K562 (cell line): ENCODE results near the gene GARNL3. TPM values are rescaled to one million over a fixed set of nuclear protein-coding genes. Genes with fewer than 3 reads are reported as not detected.

Experiments used
- ATAC-seq: fragments of 200-7000 bp; cut with Tn5 transposase; 3 replicates; pipeline ENCODE4 v1.9.1; 2020; ENCODE audit warnings: moderate library complexity
- BruUV-seq: library from RNA; stranded (reverse); fragments of 400-500 nt; replicated peaks from 2 replicates; lab custom pipeline; 2021; lab: Mats Ljungman, UMichigan
- CTCF ChIA-PET: fragments of 300-600 bp; formaldehyde crosslinking; extraction: SDS; loops from one replicate; lab custom pipeline; 2021; ENCODE audit warnings: low intra/inter-chr PET ratio; lab: Yijun Ruan, JAX
- POLR2A ChIA-PET: fragments of 300-600, 350-650 bp; sonication (Branson Sonifier 250); formaldehyde crosslinking; extraction: SDS; loops from one replicate; lab custom pipeline; 2021; ENCODE audit warnings: antibody characterized with exemption, inconsistent platforms; lab: Yijun Ruan, JAX
- DNase-seq, 4 experiments: peaks; one replicate each; pipeline versions ENCODE4 v3.0.0 to v3.0.0-alpha.2; 2011 to 2018; ENCODE audit warnings: low spot score in 3 of 4, mixed read lengths in 3 of 4; ENCODE audit errors: extremely low read depth in 1 of 4
- FAIRE-seq: peaks from 2 replicates; lab custom pipeline; 2011; peaks lifted over from hg19 to GRCh38; lab: Jason Lieb, UNC
- H2AFZ ChIP-seq: 2 replicates; pipeline ENCODE4 v1.6.0; 2011; ENCODE audit warnings: low read depth, low read length, control low read depth, inconsistent platforms
- H3K27ac ChIP-seq: fragments of 200-600 bp; 3 replicates; pipeline ENCODE4 v1.8.0; 2011; ENCODE audit warnings: low read depth, mild to moderate bottlenecking, control low read depth, inconsistent platforms, low read length, moderate library complexity, mixed read lengths; ENCODE audit errors: extremely low read depth
- H3K27me3 ChIP-seq, 2 experiments: fragments of 300-600 bp in 1 of 2; 2 replicates in 1 of 2; 3 replicates in 1 of 2; pipeline versions ENCODE4 v1.6.0 to v1.8.0; 2011; ENCODE audit warnings: inconsistent platforms in 2 of 2, low read length in 2 of 2, mild to moderate bottlenecking in 1 of 2, mixed read lengths in 1 of 2, moderate library complexity in 1 of 2; ENCODE audit not compliant: control insufficient read depth in 2 of 2, insufficient read depth in 2 of 2
- H3K36me3 ChIP-seq: fragments of 300-600 bp; 3 replicates; pipeline ENCODE4 v1.8.0; 2011; ENCODE audit warnings: mild to moderate bottlenecking, low read length, inconsistent platforms; ENCODE audit not compliant: control insufficient read depth, insufficient read depth
- H3K4me1 ChIP-seq, 2 experiments: fragments of 200-600 bp in 1 of 2; replicated peaks in 1 of 2; 2 replicates in 1 of 2; 3 replicates in 1 of 2; pipeline versions ENCODE4 v1.5.1 to v1.8.0; 2011; ENCODE audit warnings: inconsistent platforms in 2 of 2, low read length in 2 of 2, mild to moderate bottlenecking in 1 of 2, mixed read lengths in 1 of 2, moderate library complexity in 1 of 2; ENCODE audit not compliant: control insufficient read depth in 2 of 2, insufficient read depth in 2 of 2
- H3K4me2 ChIP-seq: 2 replicates; pipeline ENCODE4 v1.6.1; 2011; ENCODE audit warnings: low read length, control low read depth, inconsistent platforms, mixed read lengths; ENCODE audit not compliant: insufficient read depth
- H3K4me3 ChIP-seq: fragments of 200-600 bp; sonication (generic), shearing (Covaris generic); 2 replicates; pipeline ENCODE4 v1.5.1; 2016; ENCODE audit warnings: control low read depth, inconsistent platforms
- H3K79me2 ChIP-seq: fragments of 200-600 bp; 3 replicates; pipeline ENCODE4 v1.8.0; 2011; ENCODE audit warnings: low read length, inconsistent platforms; ENCODE audit not compliant: control insufficient read depth, insufficient read depth
- H3K9ac ChIP-seq, 2 experiments: 2 replicates each; pipeline versions ENCODE4 v1.6.0 to v1.6.1; 2011; ENCODE audit warnings: low read depth in 2 of 2, low read length in 2 of 2, control low read depth in 1 of 2, inconsistent platforms in 1 of 2, mild to moderate bottlenecking in 1 of 2, mixed read lengths in 1 of 2; ENCODE audit not compliant: insufficient read depth in 1 of 2
- H3K9me1 ChIP-seq: one replicate; pipeline ENCODE4 v1.6.0; 2011; ENCODE audit warnings: inconsistent platforms, mild to moderate bottlenecking, low read length, moderate library complexity; ENCODE audit not compliant: control insufficient read depth, insufficient read depth
- H3K9me3 ChIP-seq: replicated peaks from 2 replicates; pipeline ENCODE4 v1.5.1; 2011; ENCODE audit warnings: low read depth, low read length, inconsistent platforms; ENCODE audit not compliant: control insufficient read depth, insufficient read depth
- H4K20me1 ChIP-seq: replicated peaks from 2 replicates; pipeline ENCODE4 v1.6.1; 2011; ENCODE audit warnings: low read length, inconsistent platforms, mixed read lengths; ENCODE audit not compliant: control insufficient read depth, insufficient read depth
- ETS1 ChIP-seq: conservative IDR thresholded peaks from 2 replicates; pipeline ENCODE4 v1.6.1; 2011; ENCODE audit warnings: low read depth, mild to moderate bottlenecking, low read length; ENCODE audit not compliant: control insufficient read depth
- HDAC2 ChIP-seq: fragments of 450-650 bp; IDR thresholded peaks from 2 replicates; pipeline ENCODE4 v1.6.1; 2016; ENCODE audit warnings: mild to moderate bottlenecking
- HIVEP1 ChIP-seq: fragments of 250-450 bp; sonication (Bioruptor Pico); IDR thresholded peaks from 2 replicates; pipeline ENCODE4 v1.4.0; 2020; ENCODE audit warnings: mild to moderate bottlenecking
- IRF2 ChIP-seq: sonication (generic); formaldehyde crosslinking; IDR thresholded peaks from 2 replicates; pipeline ENCODE4 v1.8.1; 2022; ENCODE audit warnings: mild to moderate bottlenecking, missing genetic modification reagents
- MTA1 ChIP-seq: fragments of 450-650 bp; IDR thresholded peaks from 2 replicates; pipeline ENCODE4 v1.6.1; 2017; ENCODE audit warnings: borderline replicate concordance
- RCOR1 ChIP-seq, 2 experiments: IDR thresholded peaks; 2 replicates each; pipeline ENCODE4 v1.6.1; 2012; ENCODE audit warnings: low read depth in 2 of 2, low read length in 2 of 2, borderline replicate concordance in 1 of 2, improper control_type of control experiment in 1 of 2
- SOX6 ChIP-seq: fragments of 450-650 bp; IDR thresholded peaks from 2 replicates; pipeline ENCODE4 v1.6.1; 2014; ENCODE audit warnings: mild to moderate bottlenecking
- WHSC1 ChIP-seq: IDR thresholded peaks from one replicate; pipeline ENCODE4 v1.6.1; 2012; ENCODE audit warnings: low read length, control low read depth, inconsistent platforms
- ZNF12 ChIP-seq: sonication (generic); formaldehyde crosslinking; IDR thresholded peaks from 2 replicates; pipeline ENCODE4 v1.4.0; 2020; ENCODE audit warnings: mild to moderate bottlenecking, missing genetic modification reagents
- ZNF133 ChIP-seq: fragments of 250-450 bp; sonication (Bioruptor Pico); IDR thresholded peaks from 2 replicates; pipeline ENCODE4 v1.4.0; 2020; ENCODE audit warnings: mild to moderate bottlenecking
- ZNF174 ChIP-seq: fragments of 250-450 bp; sonication (Bioruptor Pico); IDR thresholded peaks from 2 replicates; pipeline ENCODE4 v1.4.0; 2020; ENCODE audit warnings: mild to moderate bottlenecking
- ZNF551 ChIP-seq: fragments of 250-450 bp; sonication (Bioruptor Pico); IDR thresholded peaks from 2 replicates; pipeline ENCODE4 v1.5.0; 2021; ENCODE audit warnings: mild to moderate bottlenecking, moderate library complexity
- WGBS: fragments of 100-300 bp; shearing (Covaris generic); methylation state at CpG from one replicate; pipeline ENCODE4 v1.1.6; 2016; ENCODE audit warnings: low coverage, mixed read lengths; ENCODE audit not compliant: insufficient coverage; ENCODE audit errors: missing lambda C conversion rate; 5-methylcytosine and 5-hydroxymethylcytosine counted together
- in situ Hi-C: fragments of 300-500 bp; cut with MboI; formaldehyde crosslinking; loops from 4 replicates; pipeline ENCODE4 v1.15.0; 2018; ENCODE audit warnings: inconsistent platforms, mixed read lengths
- intact Hi-C: fragments of 100-400 bp; cut with micrococcal nuclease; formaldehyde crosslinking; loops from 2 replicates; pipeline ENCODE4 v1.14.2; 2022
- polyA plus RNA-seq, 8 experiments: library from polyadenylated mRNA; depleted of rRNA in 4 of 8; stranded (reverse) in 5 of 8; unstranded in 3 of 8; fragments of >200 nt; fragmentation: Nextera tagmentation in 2 of 8; fragmentation: Illumina TruSeq in 1 of 8; extraction: Ambion mirVana in 2 of 8; extraction: Trizol in 1 of 8; gene quantifications; 2 replicates each; pipeline versions ENCODE4 v1.2.1 to v1.2.3, GENCODE V29; 2011 to 2014; ENCODE audit warnings: inconsistent platforms in 1 of 8, missing spikeins in 1 of 8
- total RNA-seq, 7 experiments: library from RNA; depleted of rRNA in 6 of 7; stranded (reverse); fragments of >200 nt in 6 of 7; fragmentation: Illumina TruSeq in 2 of 7; extraction: Trizol in 2 of 7; gene quantifications; 2 replicates each; pipeline versions ENCODE4 v1.2.1 to v1.2.3, GENCODE V29; 2011 to 2021; ENCODE audit warnings: low replicate concordance in 1 of 7
- TF ChIP-seq, protein P1 (sequence below), 2 experiments: IDR thresholded peaks; 2 replicates each; pipeline ENCODE4 v1.6.1; 2011; ENCODE audit warnings: borderline replicate concordance in 1 of 2, control low read depth in 1 of 2, low read depth in 1 of 2, low read length in 1 of 2, mild to moderate bottlenecking in 1 of 2, mixed read lengths in 1 of 2, moderate library complexity in 1 of 2; ENCODE audit not compliant: insufficient read depth in 1 of 2, insufficient read length in 1 of 2, poor library complexity in 1 of 2, severe bottlenecking in 1 of 2; ENCODE audit errors: extremely low read depth in 1 of 2
- TF ChIP-seq, protein P2 (sequence below): IDR thresholded peaks from 2 replicates; pipeline ENCODE4 v1.6.1; 2012; ENCODE audit warnings: low read depth, low read length, improper control_type of control experiment, borderline replicate concordance
- TF ChIP-seq, protein P3 (sequence below): IDR thresholded peaks from 2 replicates; pipeline ENCODE4 v1.6.1; 2014; ENCODE audit warnings: antibody characterized with exemption

GARNL3 gene
- total and polyA plus RNA-seq, 9 of the 15 experiments (the other 6 are each of a cell fraction or from before 2014, with no cell fraction given) = 0.35 to 2.7 (median 1.6) TPM

GRCh38 chr9:127316586-127317323 lies 52.2 kb downstream of the GARNL3 start (continued):
- TF ChIP-seq, protein P1, sequence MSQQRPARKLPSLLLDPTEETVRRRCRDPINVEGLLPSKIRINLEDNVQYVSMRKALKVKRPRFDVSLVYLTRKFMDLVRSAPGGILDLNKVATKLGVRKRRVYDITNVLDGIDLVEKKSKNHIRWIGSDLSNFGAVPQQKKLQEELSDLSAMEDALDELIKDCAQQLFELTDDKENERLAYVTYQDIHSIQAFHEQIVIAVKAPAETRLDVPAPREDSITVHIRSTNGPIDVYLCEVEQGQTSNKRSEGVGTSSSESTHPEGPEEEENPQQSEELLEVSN (IDR thresholded peaks at IDR 0.05; ENCODE audit: borderline replicate concordance in 1 of 2, extremely low read depth in 1 of 2, insufficient read depth in 1 of 2, insufficient read length in 1 of 2, low read depth in 1 of 2, low read length in 1 of 2, poor library complexity in 1 of 2, severe bottlenecking in 1 of 2) = no peak
- no peak for TF ChIP-seq ZNF133 (CRISPR knock-in tag)
- TF ChIP-seq IRF2 (CRISPR knock-in tag) = no peak
- TF ChIP-seq HIVEP1 = no peak
- TF ChIP-seq, all 486 proteins: peak for 0

GRCh38 chr9:127318651-127319167 lies 54.1 kb downstream of the GARNL3 start:
- ATAC-seq = no peak
- no peak for FAIRE-seq
- 8% methylated on average over 5 of the region's 5 CpGs for WGBS
- TF ChIP-seq ZNF551 = no peak
- TF ChIP-seq, protein P2, sequence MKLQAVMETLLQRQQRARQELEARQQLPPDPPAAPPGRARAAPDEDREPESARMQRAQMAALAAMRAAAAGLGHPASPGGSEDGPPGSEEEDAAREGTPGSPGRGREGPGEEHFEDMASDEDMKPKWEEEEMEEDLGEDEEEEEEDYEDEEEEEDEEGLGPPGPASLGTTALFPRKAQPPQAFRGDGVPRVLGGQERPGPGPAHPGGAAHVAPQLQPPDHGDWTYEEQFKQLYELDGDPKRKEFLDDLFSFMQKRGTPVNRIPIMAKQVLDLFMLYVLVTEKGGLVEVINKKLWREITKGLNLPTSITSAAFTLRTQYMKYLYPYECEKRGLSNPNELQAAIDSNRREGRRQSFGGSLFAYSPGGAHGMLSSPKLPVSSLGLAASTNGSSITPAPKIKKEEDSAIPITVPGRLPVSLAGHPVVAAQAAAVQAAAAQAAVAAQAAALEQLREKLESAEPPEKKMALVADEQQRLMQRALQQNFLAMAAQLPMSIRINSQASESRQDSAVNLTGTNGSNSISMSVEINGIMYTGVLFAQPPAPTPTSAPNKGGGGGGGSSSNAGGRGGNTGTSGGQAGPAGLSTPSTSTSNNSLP = no peak
- no peak for TF ChIP-seq MTA1
- TF ChIP-seq ETS1 = no peak
- TF ChIP-seq RCOR1 (IDR thresholded peaks at IDR 0.05; ENCODE audit: borderline replicate concordance in 1 of 2, low read depth in 2 of 2, low read length in 2 of 2) = no peak
- no peak for TF ChIP-seq SOX6
- no peak for TF ChIP-seq ZNF174 (CRISPR knock-in tag)
- no peak for TF ChIP-seq HDAC2
- no peak for TF ChIP-seq WHSC1
- no peak for TF ChIP-seq ZNF12 (CRISPR knock-in tag)
- TF ChIP-seq, protein P3, sequence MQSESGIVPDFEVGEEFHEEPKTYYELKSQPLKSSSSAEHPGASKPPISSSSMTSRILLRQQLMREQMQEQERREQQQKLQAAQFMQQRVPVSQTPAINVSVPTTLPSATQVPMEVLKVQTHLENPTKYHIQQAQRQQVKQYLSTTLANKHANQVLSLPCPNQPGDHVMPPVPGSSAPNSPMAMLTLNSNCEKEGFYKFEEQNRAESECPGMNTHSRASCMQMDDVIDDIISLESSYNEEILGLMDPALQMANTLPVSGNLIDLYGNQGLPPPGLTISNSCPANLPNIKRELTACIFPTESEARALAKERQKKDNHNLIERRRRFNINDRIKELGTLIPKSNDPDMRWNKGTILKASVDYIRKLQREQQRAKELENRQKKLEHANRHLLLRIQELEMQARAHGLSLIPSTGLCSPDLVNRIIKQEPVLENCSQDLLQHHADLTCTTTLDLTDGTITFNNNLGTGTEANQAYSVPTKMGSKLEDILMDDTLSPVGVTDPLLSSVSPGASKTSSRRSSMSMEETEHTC = no peak

More at GRCh38 chr9:127318651-127319167, 54.1 kb downstream of the GARNL3 start:
- no peak overlapping the region for H3K4me3 ChIP-seq
- H4K20me1 ChIP-seq = no peaks in the 10 kb centered on the region
- H3K9ac ChIP-seq = no peak overlapping the region
- no peak for DNase-seq
- H3K4me1 ChIP-seq = no peaks in the 10 kb centered on the region
- no peaks in the 10 kb centered on the region for H3K9me1 ChIP-seq
- H2AFZ ChIP-seq = no peak overlapping the region
- ChIA-PET POLR2A (interaction anchor here (0.7 kb wide), 1 partner anchor 124 kb away, joined by 3 read pairs; no protein-coding TSS in a partner anchor), CTCF (no interaction called here)
- no peaks in the 10 kb centered on the region for H3K9me3 ChIP-seq
- H3K27me3 ChIP-seq = peaks cover 6 to 8% of the 10 kb centered on the region in 2 experiments; a peak in 3 of 5 replicates
- intact Hi-C loops = no loop called here
- H3K36me3 ChIP-seq = no peaks in the 10 kb centered on the region
- no peak overlapping the region for H3K27ac ChIP-seq
- no TSS peak for BruUV-seq
- in situ Hi-C loops = no loop called here
- H3K79me2 ChIP-seq = no peaks in the 10 kb centered on the region
- no peak overlapping the region for H3K4me2 ChIP-seq
